NCI-H2227 (cell line): ENCODE results near the gene NAV1.

Experiments
- DNase-seq: peaks from one replicate; lab custom pipeline; 2025; ENCODE audit not compliant: unreplicated experiment; lab: John Stamatoyannopoulos, UW

Gene NAV1

GRCh38 chr1:201525193-201525778, 13.6 kb upstream of the NAV1 start:
- no peak for DNase-seq

- DNase-seq = no peak
Observed at GRCh38 chr1:201527879-201528278, 11.0 kb upstream of the NAV1 start.

DNA sequence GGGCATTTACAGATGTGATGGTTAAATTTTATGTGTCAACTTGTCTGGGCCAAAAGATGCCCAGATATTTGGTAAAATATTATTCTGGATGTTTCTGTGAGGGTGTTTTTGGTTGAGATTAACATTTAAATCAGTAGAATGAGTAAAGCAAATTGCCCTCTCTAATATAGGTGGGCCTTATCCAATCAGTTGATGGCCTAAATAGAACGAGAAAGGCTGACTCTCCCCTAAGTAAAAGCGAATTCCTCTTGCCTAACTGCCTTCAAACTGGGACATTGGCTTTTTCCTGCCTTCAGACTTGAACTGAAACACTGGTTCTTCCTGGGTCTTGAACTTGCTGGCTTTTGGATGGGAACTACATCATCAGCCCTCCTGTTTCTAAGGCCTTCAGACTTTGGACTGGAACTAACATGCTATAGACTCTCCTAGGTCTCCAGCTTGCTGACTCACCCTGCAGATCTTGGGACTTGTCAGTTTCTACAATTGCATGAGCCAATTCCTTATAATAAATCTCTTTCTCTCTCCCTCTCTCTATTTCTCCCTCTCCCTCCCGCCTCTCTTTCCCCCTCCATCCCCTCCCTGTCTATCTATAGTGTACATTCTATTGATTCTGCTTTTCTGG, 10.2 kb upstream of the NAV1 start:
- DNase-seq = no peak

- peak; percentile 84 for DNase-seq
Observed at GRCh38 chr1:201530741-201531531, 8.0 kb upstream of the NAV1 start.

DNA sequence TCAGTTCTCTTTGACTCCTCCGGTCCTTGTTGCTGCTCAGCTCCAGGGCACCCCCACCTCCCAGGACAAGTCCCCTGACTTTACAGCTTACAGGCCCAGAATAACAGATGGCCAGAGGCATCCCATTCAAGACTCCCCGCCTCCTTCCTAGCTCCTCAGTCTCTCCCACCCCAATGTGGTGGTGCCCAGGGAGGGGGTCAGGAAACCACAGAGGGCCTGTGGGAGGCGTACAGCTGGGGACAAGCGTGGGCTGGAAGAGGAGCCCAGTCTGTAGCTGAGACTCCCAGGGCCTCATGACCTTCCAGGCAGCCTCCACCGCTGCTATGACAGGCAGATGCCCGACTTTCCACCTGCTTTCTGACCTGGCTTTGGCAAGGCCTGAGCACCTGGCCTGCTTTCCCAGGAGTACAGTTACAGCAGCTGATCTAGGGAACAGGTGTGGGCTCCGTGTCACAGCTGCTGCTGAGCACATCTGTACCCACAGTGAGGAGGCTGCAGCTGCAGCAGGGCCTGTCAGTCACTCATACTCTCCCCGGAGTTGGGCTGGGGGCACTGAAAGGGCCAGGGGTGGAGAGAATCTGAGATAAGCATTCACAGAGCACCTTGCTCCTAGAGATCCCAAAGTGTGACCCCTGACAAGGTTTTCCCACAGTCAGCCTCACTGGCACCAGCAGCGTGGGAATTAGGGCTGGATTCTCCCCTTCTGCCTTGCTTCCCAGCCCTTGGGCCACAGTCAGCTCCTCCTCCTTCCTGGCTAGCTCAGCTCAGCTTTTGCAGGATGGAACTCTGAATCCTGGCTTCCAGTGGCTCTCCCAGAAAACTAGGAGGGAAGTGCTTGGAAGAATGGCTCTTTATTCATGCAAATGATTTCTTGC, 7.1 kb upstream of the NAV1 start:
- DNase-seq = no peak

DNA sequence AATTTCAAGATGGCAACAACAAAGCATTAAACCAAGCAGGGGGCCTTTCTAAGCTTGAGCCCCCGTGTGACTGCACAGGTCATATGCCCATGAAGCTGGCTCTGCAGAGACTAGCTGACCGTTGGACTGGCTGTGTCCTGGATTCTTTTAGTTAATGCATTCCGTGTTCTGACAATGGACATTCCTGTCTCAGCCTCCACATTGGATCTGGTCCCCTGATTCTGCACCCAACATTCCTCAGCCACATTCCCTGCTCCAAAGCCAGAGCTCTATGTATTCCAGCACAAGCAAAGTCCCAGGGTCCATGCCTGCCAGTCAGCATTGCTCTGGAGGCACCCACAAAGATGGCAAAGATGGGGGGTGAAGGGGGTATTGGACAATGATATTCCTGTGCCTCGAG, 5.1 kb upstream of the NAV1 start:
- no peak for DNase-seq

DNA sequence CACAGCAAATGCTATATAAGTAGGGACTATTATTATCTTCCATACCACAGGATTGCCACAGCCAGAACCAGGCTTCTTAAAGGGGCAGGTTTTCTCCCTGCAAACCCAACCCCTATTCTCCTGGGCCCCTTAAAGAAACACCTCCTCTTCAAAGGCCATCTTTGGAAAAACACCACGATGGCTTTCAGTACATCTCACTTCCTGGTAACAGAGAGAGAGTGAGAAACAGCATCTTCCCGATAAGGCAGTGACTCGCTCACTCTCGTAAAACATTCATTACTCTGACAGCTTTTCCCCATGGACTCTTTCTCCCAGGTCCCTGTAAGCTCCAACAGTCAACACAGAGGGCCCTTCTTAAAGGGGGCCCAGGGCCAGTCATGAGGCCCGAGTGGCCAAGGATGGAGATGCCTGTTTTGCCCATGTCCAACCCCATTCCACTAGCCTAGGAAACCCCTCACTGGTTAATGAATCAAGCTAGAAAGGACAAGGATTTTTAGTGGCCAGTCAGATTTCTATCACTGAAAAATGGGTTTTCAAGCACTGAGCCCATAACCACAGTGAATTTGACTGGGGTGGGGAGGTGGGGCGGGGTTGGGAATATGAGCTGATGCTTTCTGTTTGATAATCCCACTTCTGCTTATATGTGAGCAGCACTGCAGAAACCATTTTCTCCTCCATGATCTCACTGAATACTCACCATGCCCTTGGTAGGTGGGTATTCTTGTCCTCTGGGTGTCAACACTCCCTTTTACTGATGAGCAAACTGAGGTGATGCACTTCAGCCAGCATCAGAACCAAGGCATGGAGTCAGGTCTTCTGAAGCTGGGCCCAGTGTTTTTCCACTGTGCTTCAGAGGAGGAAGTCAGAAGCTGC, 3.6 kb upstream of the NAV1 start:
- DNase-seq = peak; percentile 20

GRCh38 chr1:201535919-201536245, 3.0 kb upstream of the NAV1 start:
- no peak for DNase-seq

DNA sequence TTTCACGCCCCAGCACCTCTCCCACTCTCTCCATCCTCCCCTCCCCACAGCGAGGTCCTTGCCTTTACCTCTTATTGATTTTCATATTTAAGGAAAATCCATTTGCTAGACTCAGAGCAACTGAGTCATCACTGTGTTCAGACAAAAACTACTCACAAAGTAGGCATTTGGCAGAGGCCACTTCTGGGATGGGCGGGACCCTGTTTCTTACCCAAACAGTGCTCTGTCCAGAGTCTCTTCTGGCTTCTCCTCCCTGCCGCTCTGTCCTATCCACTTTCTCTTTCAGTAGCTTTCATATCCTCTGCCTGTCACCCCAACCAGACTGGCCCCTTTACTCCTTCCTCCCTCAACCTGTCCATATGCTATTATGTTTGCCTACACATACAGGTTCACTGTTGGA, 2.4 kb upstream of the NAV1 start:
- DNase-seq = no peak

DNA sequence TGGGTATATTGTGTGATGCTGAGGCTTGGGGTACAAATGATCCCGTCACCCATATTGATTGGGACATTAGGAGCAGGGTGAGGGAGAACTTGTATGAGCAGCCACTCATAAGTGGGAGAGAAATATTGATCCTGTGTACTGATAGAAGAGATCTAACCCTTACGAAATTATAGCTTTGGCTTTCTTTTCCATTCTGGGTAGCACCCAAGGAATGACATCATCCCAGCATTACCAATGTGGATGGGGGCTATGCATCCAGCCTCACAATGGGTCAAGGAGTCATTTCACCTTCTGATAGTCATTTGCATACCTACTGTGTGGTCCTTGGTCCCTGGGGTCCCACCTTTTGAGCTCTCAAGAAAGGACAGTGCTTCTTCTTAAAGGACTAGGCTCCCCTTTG, 1.9 kb upstream of the NAV1 start:
- no peak for DNase-seq

DNA sequence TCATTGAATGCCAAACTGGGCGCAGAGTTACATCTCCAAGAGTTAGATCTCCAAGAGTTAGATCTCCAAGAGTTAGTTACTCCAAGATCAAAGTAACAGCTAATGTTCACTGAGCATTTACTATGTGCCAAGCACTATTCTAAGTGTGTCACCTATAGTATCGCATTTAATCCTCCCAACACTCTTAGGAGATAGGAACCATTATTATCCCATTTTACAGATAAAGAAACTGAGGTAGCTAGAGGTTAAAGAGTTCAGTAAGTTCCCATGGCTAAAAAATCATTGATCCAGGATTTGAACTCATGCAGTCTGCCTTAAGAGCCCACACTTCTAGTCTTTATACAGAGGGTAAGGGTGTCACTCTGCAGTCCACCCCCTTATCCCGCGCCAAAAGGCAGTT, 1.5 kb upstream of the NAV1 start:
- no peak for DNase-seq

DNA sequence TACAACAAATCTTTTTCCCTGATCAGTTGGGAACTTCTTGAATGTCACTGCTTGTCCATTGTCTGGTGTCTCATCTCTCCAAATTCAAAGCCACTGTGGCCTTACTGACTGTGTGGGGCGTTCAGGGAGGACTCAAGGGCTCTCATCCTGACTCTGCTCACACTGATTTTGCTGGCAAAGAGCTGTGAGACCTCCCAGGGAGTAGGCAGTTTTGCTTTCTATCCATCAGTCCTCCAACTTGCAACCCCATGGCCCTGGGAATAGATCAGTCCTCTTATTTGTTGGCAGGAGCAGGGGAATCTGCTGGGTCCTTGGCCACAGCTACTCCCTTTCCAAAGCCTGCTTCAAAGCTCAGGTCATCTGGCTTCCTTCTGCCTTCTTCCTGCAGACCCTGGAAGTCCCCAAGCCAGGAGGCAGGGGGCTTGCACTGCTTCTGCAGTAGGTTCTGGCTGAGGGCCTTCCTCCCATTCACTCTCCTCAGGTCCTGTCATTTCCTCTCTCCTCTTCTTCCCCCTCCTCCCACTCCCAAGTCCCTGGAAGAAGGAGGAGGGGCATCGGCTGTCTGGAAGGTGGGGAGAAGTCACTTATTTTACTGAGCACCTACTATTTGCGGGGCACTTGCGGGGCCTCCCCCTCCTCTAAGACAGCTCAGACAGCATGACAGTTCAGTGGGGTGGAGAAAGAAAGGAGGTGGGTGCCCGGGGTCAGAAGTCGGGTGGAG, 876 bp upstream of the NAV1 start:
- DNase-seq = peak; percentile 48

DNA sequence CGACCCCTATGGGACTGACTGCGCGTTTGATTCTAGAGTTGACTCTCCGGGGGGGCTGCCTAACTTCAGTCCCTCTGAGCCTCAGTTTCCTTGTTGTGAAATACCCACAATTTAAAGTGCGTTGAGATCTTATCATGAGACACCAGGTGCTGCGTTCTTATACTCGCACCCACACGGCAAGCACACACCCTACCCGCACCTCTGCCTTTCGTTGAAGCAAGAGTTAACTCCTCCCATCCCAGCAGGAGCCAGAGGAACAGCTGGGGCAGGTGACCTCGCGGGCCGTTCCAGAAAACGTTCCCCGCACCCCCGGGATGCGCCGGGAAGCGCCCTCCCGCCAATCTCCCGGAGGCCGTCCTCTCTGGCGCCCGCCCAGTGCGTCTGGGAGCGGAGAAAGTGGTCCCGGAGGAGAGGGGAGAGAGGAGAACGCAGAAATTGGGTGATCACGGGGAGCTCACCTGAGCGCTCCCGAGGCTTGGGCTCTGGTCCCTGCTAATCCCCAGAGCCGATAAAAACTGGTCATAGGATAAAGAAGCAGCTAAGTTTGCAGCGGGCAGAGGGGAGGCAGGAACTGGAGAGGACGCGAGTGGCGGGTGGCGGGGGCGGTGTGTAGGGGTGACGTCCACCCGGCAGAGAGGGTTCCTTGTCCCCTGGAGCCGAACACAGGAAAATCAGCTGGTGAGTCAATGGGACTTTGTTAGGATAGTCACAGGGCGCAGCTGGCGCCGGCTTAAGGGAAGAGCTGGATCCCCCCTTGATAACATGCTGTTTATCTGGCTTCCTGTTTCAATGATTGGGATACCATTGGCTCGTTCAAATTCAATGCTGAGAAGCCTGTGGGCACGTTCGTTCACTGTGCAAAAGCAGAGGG, 869 bp downstream of the NAV1 start:
- peak; percentile 62 for DNase-seq

DNA sequence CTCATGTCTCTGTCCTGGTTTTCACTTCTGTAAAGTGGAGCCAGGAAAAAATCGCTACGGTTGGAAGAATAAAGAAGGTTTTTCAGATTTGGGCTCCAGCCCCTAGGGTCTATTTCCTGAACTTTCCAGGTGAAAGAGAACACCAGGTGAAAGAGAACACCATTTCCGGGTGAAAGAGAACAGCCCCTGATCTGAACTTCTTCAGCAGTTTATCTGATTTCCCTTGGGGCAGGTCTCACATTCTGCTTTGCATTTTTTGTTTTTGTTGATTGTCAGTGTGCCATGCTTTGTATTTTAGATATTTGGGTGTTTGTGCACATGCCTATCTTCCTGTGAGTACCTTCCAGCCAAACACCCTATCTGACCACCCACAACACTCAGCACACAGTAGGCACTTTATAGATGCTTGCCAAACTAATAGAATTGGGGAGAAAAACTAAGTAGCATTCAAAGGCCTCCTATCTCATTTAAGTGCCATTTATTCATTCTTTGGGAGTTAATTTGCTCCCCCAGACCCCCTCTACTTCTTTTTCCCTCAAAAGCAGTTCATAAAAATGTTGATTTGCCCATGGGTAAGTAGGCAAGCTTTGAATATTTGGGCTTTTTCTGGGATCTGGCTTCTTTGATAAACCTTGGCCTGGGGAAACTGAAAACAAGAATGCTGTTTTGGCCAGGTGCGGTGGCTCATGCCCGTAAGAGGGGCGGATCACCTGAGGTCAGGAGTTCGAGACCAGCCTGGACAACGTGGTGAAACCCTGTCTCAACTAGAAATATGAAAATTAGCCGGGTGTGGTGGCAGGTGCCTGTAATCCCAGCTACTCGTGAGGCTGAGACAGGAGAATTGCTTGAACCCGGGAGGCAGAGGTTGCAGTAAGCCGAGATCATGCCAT, 2.2 kb downstream of the NAV1 start:
- no peak for DNase-seq

- no peak for DNase-seq
Observed at GRCh38 chr1:201542309-201543035, 3.5 kb downstream of the NAV1 start.

DNA sequence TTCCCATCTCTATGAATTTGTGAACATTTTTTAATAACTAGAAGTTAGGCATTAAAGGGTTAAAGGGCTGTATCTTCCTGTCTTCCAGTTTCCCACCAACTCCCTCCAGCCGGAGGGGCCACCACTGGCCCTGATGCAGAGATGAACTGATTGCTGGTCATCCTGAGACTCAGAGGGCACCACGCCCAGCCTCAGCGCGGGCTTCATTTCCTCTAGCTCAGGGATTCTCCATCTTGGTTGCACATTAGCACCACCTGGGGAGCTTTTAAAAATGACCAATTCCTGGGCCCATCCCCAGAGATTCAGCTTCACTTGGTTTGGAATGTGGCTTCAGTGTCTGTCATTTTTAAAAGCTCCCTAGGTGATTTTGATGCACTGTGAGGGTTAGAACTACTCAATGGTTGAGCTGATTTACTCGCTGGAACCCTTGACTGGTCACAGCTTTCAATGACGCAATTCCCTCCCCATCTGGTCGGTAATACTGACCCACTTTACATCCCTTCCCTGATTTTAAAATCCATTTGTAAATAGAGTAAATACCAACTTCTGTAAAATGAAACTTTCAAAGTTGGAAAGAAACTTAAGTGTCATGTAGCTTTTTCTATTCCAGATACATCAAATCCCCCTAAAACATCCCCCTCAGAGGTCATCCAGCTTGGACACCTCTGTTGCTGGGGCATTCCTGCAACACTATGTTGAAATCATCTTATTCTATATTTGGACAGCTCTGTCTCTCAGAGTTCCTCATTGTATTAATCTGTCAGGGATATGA, 5.1 kb downstream of the NAV1 start:
- peak; percentile 14 for DNase-seq

- DNase-seq = no peak
Observed at GRCh38 chr1:201544710-201545109, 5.8 kb downstream of the NAV1 start.
